ENCODE data around the gene THSD4. TPM values are rescaled to one million over a fixed set of nuclear protein-coding genes. Genes with fewer than 3 reads are reported as not detected.

The THSD4 gene
- total RNA-seq, 1 experiment from 2014 or later = 29.3 TPM

GRCh38 chr15:71733122-71733521 lies 617.9 kb downstream of the THSD4 start:
- H3K4me2 ChIP-seq = no peak overlapping the region
- no peaks in the 10 kb centered on the region for H3K36me3 ChIP-seq (ENCODE audit: low read depth)
- CTCF ChIA-PET = no interaction called here
- no peaks in the 10 kb centered on the region for H3K9me2 ChIP-seq (ENCODE audit: insufficient read depth)
- no TSS peak for BruUV-seq (replicated peaks)
- POLR2A ChIA-PET (ENCODE audit: unreplicated experiment) = no interaction called here
- no peaks in the 10 kb centered on the region for H4K20me1 ChIP-seq (ENCODE audit: insufficient read depth)
- H3K27ac ChIP-seq = no peak overlapping the region
- no peak overlapping the region for H2AFZ ChIP-seq
- no peaks in the 10 kb centered on the region for H3K4me1 ChIP-seq (replicated peaks; ENCODE audit: insufficient read depth)
- H3K4me3 ChIP-seq = no peak overlapping the region
- intact Hi-C loops (cut with micrococcal nuclease; ENCODE audit: unreplicated experiment) = loop anchor here (5.0 kb wide), 3 partner anchors 81 to 761 kb away; no protein-coding TSS in a partner anchor
- TF ChIP-seq, protein P1, sequence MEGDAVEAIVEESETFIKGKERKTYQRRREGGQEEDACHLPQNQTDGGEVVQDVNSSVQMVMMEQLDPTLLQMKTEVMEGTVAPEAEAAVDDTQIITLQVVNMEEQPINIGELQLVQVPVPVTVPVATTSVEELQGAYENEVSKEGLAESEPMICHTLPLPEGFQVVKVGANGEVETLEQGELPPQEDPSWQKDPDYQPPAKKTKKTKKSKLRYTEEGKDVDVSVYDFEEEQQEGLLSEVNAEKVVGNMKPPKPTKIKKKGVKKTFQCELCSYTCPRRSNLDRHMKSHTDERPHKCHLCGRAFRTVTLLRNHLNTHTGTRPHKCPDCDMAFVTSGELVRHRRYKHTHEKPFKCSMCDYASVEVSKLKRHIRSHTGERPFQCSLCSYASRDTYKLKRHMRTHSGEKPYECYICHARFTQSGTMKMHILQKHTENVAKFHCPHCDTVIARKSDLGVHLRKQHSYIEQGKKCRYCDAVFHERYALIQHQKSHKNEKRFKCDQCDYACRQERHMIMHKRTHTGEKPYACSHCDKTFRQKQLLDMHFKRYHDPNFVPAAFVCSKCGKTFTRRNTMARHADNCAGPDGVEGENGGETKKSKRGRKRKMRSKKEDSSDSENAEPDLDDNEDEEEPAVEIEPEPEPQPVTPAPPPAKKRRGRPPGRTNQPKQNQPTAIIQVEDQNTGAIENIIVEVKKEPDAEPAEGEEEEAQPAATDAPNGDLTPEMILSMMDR (conservative IDR thresholded peaks at IDR 0.05) = no peak
- no peak for TF ChIP-seq EZH2 (IDR thresholded peaks at IDR 0.05; ENCODE audit: low read depth)
- no peak for DNase-seq
- no peaks in the 10 kb centered on the region; the same call in 1 of the 2 replicates for H3F3A ChIP-seq (ENCODE audit: insufficient read depth, low read depth)
- H3K9me3 ChIP-seq (ENCODE audit: insufficient read depth, low read depth) = no peaks in the 10 kb centered on the region
- no peaks in the 10 kb centered on the region for H3K27me3 ChIP-seq (ENCODE audit: insufficient read depth, low read depth)
- H3K79me2 ChIP-seq (ENCODE audit: low read depth) = no peaks in the 10 kb centered on the region

GRCh38 chr15:71734709-71735384 lies 619.6 kb downstream of the THSD4 start:
- intact Hi-C loops (cut with micrococcal nuclease; ENCODE audit: unreplicated experiment) = loop anchor here (5.0 kb wide), 3 partner anchors 83 to 763 kb away; no protein-coding TSS in a partner anchor
- Histone ChIP-seq H3K9me2 (ENCODE audit: insufficient read depth) (no peaks in the 10 kb centered on the region), H3K4me3 (no peak overlapping the region)

DNA sequence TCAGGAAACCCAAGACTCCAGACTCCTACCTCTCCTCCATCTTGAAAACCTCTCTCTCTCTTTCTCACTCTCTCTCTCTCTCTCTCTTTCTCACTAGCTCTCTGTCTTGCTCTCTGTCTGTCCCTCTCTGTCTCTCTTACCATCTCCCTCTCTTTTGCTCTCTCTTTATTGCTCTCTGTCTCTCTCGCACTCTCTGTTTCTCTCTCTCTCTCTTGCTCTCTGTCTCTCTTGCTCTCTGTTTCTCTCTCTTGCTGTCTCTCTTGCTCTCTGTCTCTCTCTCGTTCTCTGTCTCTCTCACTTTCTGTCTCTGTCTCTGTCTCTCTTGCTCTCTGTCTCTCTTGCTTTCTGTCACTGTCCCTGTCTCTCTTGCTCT lies 620.1 kb downstream of the THSD4 start:
- Histone ChIP-seq H3K4me3 (no peak overlapping the region), H3K79me2 (ENCODE audit: low read depth) (no peaks in the 10 kb centered on the region), H4K20me1 (ENCODE audit: insufficient read depth) (no peaks in the 10 kb centered on the region), H3K27ac (no peak overlapping the region), H3K9me3 (ENCODE audit: insufficient read depth, low read depth) (no peaks in the 10 kb centered on the region), H3K4me1 (replicated peaks; ENCODE audit: insufficient read depth) (no peaks in the 10 kb centered on the region), H3K36me3 (ENCODE audit: low read depth) (no peaks in the 10 kb centered on the region), H3K27me3 (ENCODE audit: insufficient read depth, low read depth) (no peaks in the 10 kb centered on the region), H3K9me2 (ENCODE audit: insufficient read depth) (no peaks in the 10 kb centered on the region), H3F3A (ENCODE audit: insufficient read depth, low read depth) (no peaks in the 10 kb centered on the region), H2AFZ (no peak overlapping the region), H3K4me2 (no peak overlapping the region)
- DNase-seq = no peak
- ChIA-PET POLR2A (ENCODE audit: unreplicated experiment) (no interaction called here), CTCF (no interaction called here)
- TF ChIP-seq, protein P1 (conservative IDR thresholded peaks at IDR 0.05) = no peak
- TF ChIP-seq EZH2 (IDR thresholded peaks at IDR 0.05; ENCODE audit: low read depth) = no peak
- intact Hi-C loops (cut with micrococcal nuclease; ENCODE audit: unreplicated experiment) = no loop called here
- no TSS peak for BruUV-seq (replicated peaks)

More at GRCh38 chr15:71734709-71735384, 619.6 kb downstream of the THSD4 start:
- Histone ChIP-seq H3K79me2 (ENCODE audit: low read depth) (no peaks in the 10 kb centered on the region), H3K9me3 (ENCODE audit: insufficient read depth, low read depth) (no peaks in the 10 kb centered on the region), H3K36me3 (ENCODE audit: low read depth) (no peaks in the 10 kb centered on the region), H2AFZ (no peak overlapping the region), H3K4me2 (no peak overlapping the region), H3F3A (ENCODE audit: insufficient read depth, low read depth) (no peaks in the 10 kb centered on the region; the same call in 1 of the 2 replicates), H4K20me1 (ENCODE audit: insufficient read depth) (no peaks in the 10 kb centered on the region), H3K27me3 (ENCODE audit: insufficient read depth, low read depth) (no peaks in the 10 kb centered on the region), H3K4me1 (replicated peaks; ENCODE audit: insufficient read depth) (no peaks in the 10 kb centered on the region), H3K27ac (no peak overlapping the region)
- no peak for TF ChIP-seq EZH2 (IDR thresholded peaks at IDR 0.05; ENCODE audit: low read depth)
- POLR2A ChIA-PET (ENCODE audit: unreplicated experiment) = no interaction called here
- no TSS peak for BruUV-seq (replicated peaks)
- no peak for DNase-seq
- CTCF ChIA-PET = no interaction called here
